ENCODE data around the gene MXD3. TPM values are rescaled to one million over a fixed set of nuclear protein-coding genes. Genes with fewer than 3 reads are reported as not detected.

MXD3 gene
- total RNA-seq, 4 donors from 2014 or later, result 0.90 to 7.8 (median 3.5) TPM

GRCh38 chr5:177275883-177276282 lies 35.8 kb downstream of the MXD3 start:
- Histone ChIP-seq H3K36me3 (peaks cover 0 to 55% of the 10 kb centered on the region in 2 donors), H3K9me3 (no peaks in the 10 kb centered on the region), H3K4me3 (no peak overlapping the region), H3K4me1 (no peaks in the 10 kb centered on the region), H3K27me3 (no peaks in the 10 kb centered on the region), H3K27ac (no peak overlapping the region)
- no peak for TF ChIP-seq CTCF (IDR thresholded peaks at IDR 0.05 in 4 of 5, conservative IDR thresholded peaks at IDR 0.05 in 1 of 5)
- TF ChIP-seq POLR2A (IDR thresholded peaks at IDR 0.05), result no peak
- DNase-seq (no peak), ATAC-seq (no peak)
- intact Hi-C loops (cut with DNase I; ENCODE audit: low total_unique reads) (no loop called here), in situ Hi-C loops (cut with MboI; ENCODE audit: low sequenced_read_pairs in 4 of 4) (no loop called here)

GRCh38 chr5:177271113-177271512 lies 40.6 kb downstream of the MXD3 start:
- DNase-seq, result no peak
- in situ Hi-C loops (cut with MboI; ENCODE audit: low sequenced_read_pairs in 4 of 4) (loop anchor here in 1 of 4 donors (25.0 kb wide), 1 partner anchor 159 kb away; no protein-coding TSS in a partner anchor), intact Hi-C loops (cut with DNase I; ENCODE audit: low total_unique reads) (no loop called here)
- TF ChIP-seq POLR2A (IDR thresholded peaks at IDR 0.05), result no peak
- TF ChIP-seq CTCF (IDR thresholded peaks at IDR 0.05 in 4 of 5, conservative IDR thresholded peaks at IDR 0.05 in 1 of 5), result no peak
- H3K27me3 ChIP-seq, result no peaks in the 10 kb centered on the region
- no peaks in the 10 kb centered on the region for H3K9me3 ChIP-seq
- ATAC-seq, result no peak
- H3K4me3 ChIP-seq, result no peak overlapping the region
- H3K27ac ChIP-seq, result no peak overlapping the region
- H3K4me1 ChIP-seq, result no peaks in the 10 kb centered on the region
- peaks cover 5 to 70% of the 10 kb centered on the region in 2 donors for H3K36me3 ChIP-seq

GRCh38 chr5:177270653-177271052 lies 41.0 kb downstream of the MXD3 start:
- ATAC-seq (no peak), DNase-seq (no peak)
- Histone ChIP-seq H3K36me3 (peaks cover 5 to 68% of the 10 kb centered on the region in 2 donors), H3K9me3 (no peaks in the 10 kb centered on the region), H3K27me3 (no peaks in the 10 kb centered on the region), H3K4me3 (no peak overlapping the region), H3K27ac (no peak overlapping the region), H3K4me1 (no peaks in the 10 kb centered on the region)
- TF ChIP-seq CTCF (IDR thresholded peaks at IDR 0.05 in 4 of 5, conservative IDR thresholded peaks at IDR 0.05 in 1 of 5) (no peak), POLR2A (IDR thresholded peaks at IDR 0.05) (no peak)
- in situ Hi-C loops (cut with MboI; ENCODE audit: low sequenced_read_pairs in 4 of 4), result loop anchor here in 1 of 4 donors (25.0 kb wide), 1 partner anchor 158 kb away; no protein-coding TSS in a partner anchor
- intact Hi-C loops (cut with DNase I; ENCODE audit: low total_unique reads), result no loop called here

GRCh38 chr5:177269976-177270375 lies 41.7 kb downstream of the MXD3 start:
- no peak for DNase-seq
- TF ChIP-seq CTCF (IDR thresholded peaks at IDR 0.05 in 4 of 5, conservative IDR thresholded peaks at IDR 0.05 in 1 of 5) (no peak), POLR2A (IDR thresholded peaks at IDR 0.05) (no peak)
- Histone ChIP-seq H3K27me3 (no peaks in the 10 kb centered on the region), H3K27ac (no peak overlapping the region), H3K4me1 (no peaks in the 10 kb centered on the region), H3K4me3 (no peak overlapping the region), H3K9me3 (no peaks in the 10 kb centered on the region), H3K36me3 (peaks cover 5 to 65% of the 10 kb centered on the region in 2 donors)
- ATAC-seq, result no peak
- intact Hi-C loops (cut with DNase I; ENCODE audit: low total_unique reads), result no loop called here
- in situ Hi-C loops (cut with MboI; ENCODE audit: low sequenced_read_pairs in 4 of 4), result loop anchor here in 1 of 4 donors (25.0 kb wide), 1 partner anchor 158 kb away; no protein-coding TSS in a partner anchor

All from gastrocnemius medialis (tissue), 4 donors.